GM23338 (cell line): ENCODE data around the gene PDIA4. TPM values are rescaled to one million over a fixed set of nuclear protein-coding genes. Genes with fewer than 3 reads are reported as not detected.

Source experiments
- ATAC-seq: fragments of 200-7000 bp; cut with Tn5 transposase; 3 replicates; pipeline ENCODE4 v1.9.1; 2020
- DNase-seq: peaks from one replicate; pipeline ENCODE4 v3.0.0-alpha.2; 2015; ENCODE audit warnings: low spot score
- H2AFZ ChIP-seq: fragments of 200-600 bp; sonication (generic); 2 replicates; pipeline ENCODE4 v1.8.0; 2016; ENCODE audit warnings: antibody characterized with exemption, mild to moderate bottlenecking, moderate library complexity
- H3F3A ChIP-seq: fragments of 200-600 bp; sonication (generic); replicated peaks from 2 replicates; pipeline ENCODE4 v1.8.0; 2017; ENCODE audit warnings: antibody characterized with exemption, mixed run types, low read depth
- H3K27ac ChIP-seq: fragments of 200-600 bp; sonication (generic); 2 replicates; pipeline ENCODE4 v1.6.1; 2016; ENCODE audit warnings: low read depth
- H3K27me3 ChIP-seq: fragments of 200-600 bp; sonication (generic); 2 replicates; pipeline ENCODE4 v1.8.0; 2016; ENCODE audit warnings: mild to moderate bottlenecking, mixed run types, moderate library complexity; ENCODE audit not compliant: insufficient read depth
- H3K36me3 ChIP-seq: fragments of 200-600 bp; sonication (generic); 2 replicates; pipeline ENCODE4 v1.8.0; 2016; ENCODE audit warnings: mild to moderate bottlenecking; ENCODE audit not compliant: insufficient read depth
- H3K4me1 ChIP-seq: fragments of 200-600 bp; sonication (generic); 2 replicates; pipeline ENCODE4 v1.8.0; 2016; ENCODE audit warnings: mild to moderate bottlenecking, moderate library complexity; ENCODE audit not compliant: insufficient read depth
- H3K4me2 ChIP-seq: fragments of 200-600 bp; sonication (generic); 2 replicates; pipeline ENCODE4 v1.7.1; 2017; ENCODE audit warnings: mixed run types
- H3K4me3 ChIP-seq: fragments of 200-600 bp; sonication (generic); 2 replicates; pipeline ENCODE4 v1.6.1; 2016; ENCODE audit warnings: mixed run types
- H3K79me2 ChIP-seq: fragments of 200-600 bp; sonication (generic); replicated peaks from 2 replicates; pipeline ENCODE4 v1.8.0; 2017; ENCODE audit warnings: mild to moderate bottlenecking; ENCODE audit not compliant: insufficient read depth
- H3K9me2 ChIP-seq: fragments of 200-600 bp; sonication (generic); 2 replicates; pipeline ENCODE4 v1.8.0; 2017; ENCODE audit not compliant: insufficient read depth
- H4K20me1 ChIP-seq: fragments of 200-600 bp; sonication (generic); replicated peaks from 2 replicates; pipeline ENCODE4 v1.8.0; 2017; ENCODE audit warnings: mild to moderate bottlenecking; ENCODE audit not compliant: insufficient read depth
- H3K27ac Mint-ChIP-seq: 2 replicates; pipeline ENCODE4 v1.8.0; 2020; ENCODE audit warnings: inconsistent platforms, mild to moderate bottlenecking, moderate library complexity, mixed read lengths
- H3K27me3 Mint-ChIP-seq: 3 replicates; pipeline ENCODE4 v1.8.0; 2022; ENCODE audit warnings: low read depth, mild to moderate bottlenecking, moderate library complexity, mixed read lengths, inconsistent platforms; ENCODE audit not compliant: insufficient read depth, poor library complexity
- H3K36me3 Mint-ChIP-seq: 3 replicates; pipeline ENCODE4 v1.8.0; 2021; ENCODE audit warnings: low read depth, mild to moderate bottlenecking, inconsistent platforms, moderate library complexity, mixed read lengths
- H3K4me1 Mint-ChIP-seq: 3 replicates; pipeline ENCODE4 v1.8.0; 2020; ENCODE audit warnings: mild to moderate bottlenecking, inconsistent platforms, mixed read lengths
- H3K4me3 Mint-ChIP-seq: 3 replicates; pipeline ENCODE4 v1.8.0; 2021; ENCODE audit warnings: moderate library complexity, mild to moderate bottlenecking, inconsistent platforms, mixed read lengths
- H3K9me3 Mint-ChIP-seq: 3 replicates; pipeline ENCODE4 v1.8.0; 2020; ENCODE audit warnings: moderate library complexity, mild to moderate bottlenecking, inconsistent platforms, mixed read lengths
- CREB1 ChIP-seq: fragments of 250-450 bp; sonication (Bioruptor Pico); IDR thresholded peaks from 2 replicates; pipeline ENCODE4 v1.5.0; 2020; ENCODE audit warnings: low read depth, mild to moderate bottlenecking, moderate library complexity
- CTCF ChIP-seq, 2 experiments: fragments of 200-600 bp in 1 of 2; sonication (generic) in 1 of 2; conservative IDR thresholded peaks; 2 replicates each; pipeline versions ENCODE4 v1.5.1 to v1.6.1; 2016 to 2017; ENCODE audit warnings: antibody characterized with exemption in 2 of 2, low read depth in 2 of 2, mild to moderate bottlenecking in 2 of 2, moderate library complexity in 1 of 2
- ETS1 ChIP-seq: IDR thresholded peaks from 2 replicates; pipeline ENCODE4 v1.6.1; 2016; ENCODE audit warnings: antibody characterized with exemption
- EZH2 ChIP-seq: fragments of 200-600 bp; sonication (generic); IDR thresholded peaks from one replicate; pipeline ENCODE4 v1.8.0; 2017; ENCODE audit warnings: antibody characterized with exemption, mild to moderate bottlenecking, low read depth; ENCODE audit not compliant: unreplicated experiment
- EZH2phosphoT487 ChIP-seq: fragments of 200-600 bp; sonication (generic); IDR thresholded peaks from one replicate; pipeline ENCODE4 v1.8.1; 2018; ENCODE audit warnings: antibody characterized with exemption; ENCODE audit not compliant: unreplicated experiment
- JUNB ChIP-seq: IDR thresholded peaks from one replicate; pipeline ENCODE4 v1.6.1; 2016; ENCODE audit warnings: antibody characterized with exemption; ENCODE audit not compliant: unreplicated experiment
- NANOG ChIP-seq: IDR thresholded peaks from 2 replicates; pipeline ENCODE4 v1.6.1; 2016; ENCODE audit warnings: antibody characterized with exemption, borderline replicate concordance
- POLR2AphosphoS5 ChIP-seq: IDR thresholded peaks from 2 replicates; pipeline ENCODE4 v1.6.1; 2016; ENCODE audit warnings: antibody characterized with exemption, low read depth
- REST ChIP-seq: IDR thresholded peaks from one replicate; pipeline ENCODE4 v1.6.1; 2018; ENCODE audit warnings: antibody characterized with exemption; ENCODE audit not compliant: unreplicated experiment
- STAT1 ChIP-seq: IDR thresholded peaks from one replicate; pipeline ENCODE4 v1.6.1; 2016; ENCODE audit warnings: antibody characterized with exemption; ENCODE audit not compliant: unreplicated experiment
- ZNF114 ChIP-seq: fragments of 250-450 bp; sonication (Bioruptor Pico); IDR thresholded peaks from 2 replicates; pipeline ENCODE4 v1.5.0; 2020; ENCODE audit warnings: mild to moderate bottlenecking, moderate library complexity
- ZNF331 ChIP-seq: fragments of 250-450 bp; sonication (Bioruptor Pico); IDR thresholded peaks from 2 replicates; pipeline ENCODE4 v1.5.0; 2020; ENCODE audit warnings: low read depth, mild to moderate bottlenecking, moderate library complexity
- ZNF462 ChIP-seq: fragments of 250-450 bp; sonication (Bioruptor Pico); IDR thresholded peaks from 2 replicates; pipeline ENCODE4 v1.5.0; 2020; ENCODE audit warnings: mild to moderate bottlenecking, moderate library complexity
- polyA plus RNA-seq: library from polyadenylated mRNA; unstranded; fragments of >200 nt; fragmentation: Nextera tagmentation; extraction: Ambion mirVana; gene quantifications from 2 replicates; pipeline ENCODE4 v1.2.1, GENCODE V29; 2016
- total RNA-seq: library from RNA; depleted of rRNA; stranded (reverse); fragments of >200 nt; shearing (Covaris generic); gene quantifications from 2 replicates; pipeline ENCODE4 v1.2.3, GENCODE V29; 2014

Gene PDIA4
- total and polyA plus RNA-seq, 2 experiments from 2014 or later: 196 to 332 TPM

GRCh38 chr7:149046416-149046815 lies 18.1 kb upstream of the PDIA4 start:
- Histone ChIP-seq H3K27ac (no peak overlapping the region), H2AFZ (no peak overlapping the region), H3K79me2 (no peaks in the 10 kb centered on the region), H3K27me3 (no peaks in the 10 kb centered on the region), H3K4me2 (no peak overlapping the region), H3K4me1 (no peaks in the 10 kb centered on the region), H4K20me1 (no peaks in the 10 kb centered on the region), H3K9me2 (no peaks in the 10 kb centered on the region), H3K4me3 (no peak overlapping the region), H3F3A (no peaks in the 10 kb centered on the region), H3K36me3 (no peaks in the 10 kb centered on the region)
- Mint-ChIP-seq H3K9me3 (no peaks in the 10 kb centered on the region), H3K36me3 (no peaks in the 10 kb centered on the region), H3K27ac (no peak overlapping the region), H3K4me1 (no peaks in the 10 kb centered on the region; the same call in 2 of the 3 replicates), H3K27me3 (peaks cover 4% of the 10 kb centered on the region), H3K4me3 (no peak overlapping the region)
- TF ChIP-seq CREB1 (CRISPR knock-in tag) (no peak), REST (no peak), STAT1 (no peak), EZH2phosphoT487 (no peak), POLR2AphosphoS5 (no peak), NANOG (no peak), ETS1 (no peak), ZNF331 (CRISPR knock-in tag) (no peak), JUNB (no peak), ZNF114 (no peak), CTCF (conservative IDR thresholded peaks at IDR 0.05; ENCODE audit: low read depth in 2 of 2) (no peak), ZNF462 (CRISPR knock-in tag) (no peak), EZH2 (no peak)
- ATAC-seq: no peak
- no peak for DNase-seq
